H1 (cell line): ENCODE data around the gene P3H3. TPM values are rescaled to one million over a fixed set of nuclear protein-coding genes. Genes with fewer than 3 reads are reported as not detected.

Source experiments
- CTCF ChIA-PET: fragments of 300-600 bp; sonication (Branson Sonifier 250); formaldehyde crosslinking; loops from one replicate; lab custom pipeline; 2021; ENCODE audit not compliant: partially characterized antibody; lab: Charles Lee
- POLR2A ChIA-PET: fragments of 300-600 bp; sonication (Branson Sonifier 250); formaldehyde crosslinking; loops from one replicate; lab custom pipeline; 2021; ENCODE audit warnings: inconsistent platforms; ENCODE audit not compliant: partially characterized antibody; lab: Charles Lee
- DNase-seq, 2 experiments: peaks; one replicate each; pipeline versions ENCODE4 v3.0.0 to v3.0.0-alpha.2; 2010 to 2022; ENCODE audit warnings: low spot score in 2 of 2, low read depth in 1 of 2, mixed read lengths in 1 of 2
- FAIRE-seq: peaks from 2 replicates; lab custom pipeline; 2011; peaks lifted over from hg19 to GRCh38; lab: Jason Lieb, UNC
- H2AFZ ChIP-seq: 2 replicates; pipeline ENCODE4 v1.8.1; 2012; ENCODE audit warnings: low read length, inconsistent platforms
- H2AK5ac ChIP-seq: 2 replicates; pipeline ENCODE4 v1.6.1; 2013; ENCODE audit warnings: low read depth, low read length
- H2BK120ac ChIP-seq: replicated peaks from 2 replicates; pipeline ENCODE3; 2013; ENCODE audit warnings: low read depth, low read length, inconsistent platforms
- H2BK12ac ChIP-seq: 2 replicates; pipeline ENCODE4 v1.6.1; 2013; ENCODE audit warnings: low read depth, low read length
- H2BK15ac ChIP-seq: 2 replicates; pipeline ENCODE4 v1.6.1; 2013; ENCODE audit warnings: low read length
- H2BK20ac ChIP-seq: 2 replicates; pipeline ENCODE4 v1.6.1; 2013; ENCODE audit warnings: low read length
- H2BK5ac ChIP-seq: 2 replicates; pipeline ENCODE4 v1.6.1; 2013; ENCODE audit warnings: low read depth, low read length
- H3K14ac ChIP-seq: 2 replicates; pipeline ENCODE4 v1.6.1; 2013; ENCODE audit warnings: inconsistent platforms; ENCODE audit not compliant: insufficient read length
- H3K18ac ChIP-seq: 2 replicates; pipeline ENCODE4 v1.6.1; 2013; ENCODE audit warnings: low read length; ENCODE audit errors: extremely low read depth
- H3K23ac ChIP-seq: 2 replicates; pipeline ENCODE4 v1.6.1; 2013; ENCODE audit warnings: inconsistent platforms; ENCODE audit not compliant: insufficient read length
- H3K23me2 ChIP-seq: 2 replicates; pipeline ENCODE4 v1.6.1; 2013; ENCODE audit warnings: low read depth, low read length
- H3K27ac ChIP-seq: 2 replicates; pipeline ENCODE4 v1.6.1; 2011; ENCODE audit warnings: low read depth, low read length, inconsistent platforms
- H3K27me3 ChIP-seq, 4 experiments: replicated peaks in 1 of 4; 1 replicate in 1 of 4; 2 replicates in 3 of 4; pipeline versions ENCODE4 v1.6.1 to v1.8.1; 2011 to 2013; ENCODE audit warnings: low read length in 3 of 4, mild to moderate bottlenecking in 3 of 4, inconsistent platforms in 2 of 4, mixed read lengths in 2 of 4, moderate library complexity in 1 of 4; ENCODE audit not compliant: control insufficient read depth in 3 of 4, insufficient read depth in 3 of 4; ENCODE audit errors: extremely low read depth in 1 of 4
- H3K36me3 ChIP-seq, 4 experiments: 2 replicates each; pipeline versions ENCODE4 v1.6.1 to v1.8.1; 2011 to 2013; ENCODE audit warnings: mild to moderate bottlenecking in 4 of 4, low read length in 3 of 4, moderate library complexity in 2 of 4, control low read depth in 1 of 4, inconsistent platforms in 1 of 4; ENCODE audit not compliant: insufficient read depth in 4 of 4, control insufficient read depth in 2 of 4
- H3K4ac ChIP-seq: replicated peaks from 2 replicates; pipeline ENCODE3; 2013; ENCODE audit warnings: low read length, low read depth, mixed read lengths, inconsistent platforms; ENCODE audit not compliant: insufficient read length
- H3K4me1 ChIP-seq, 4 experiments: replicated peaks in 1 of 4; 1 replicate in 1 of 4; 2 replicates in 3 of 4; pipeline versions ENCODE4 v1.6.1 to v1.8.1; 2011 to 2013; ENCODE audit warnings: low read length in 3 of 4, inconsistent platforms in 2 of 4, mixed read lengths in 1 of 4; ENCODE audit not compliant: insufficient read depth in 4 of 4, control insufficient read depth in 3 of 4
- H3K4me2 ChIP-seq, 2 experiments: 2 replicates each; pipeline versions ENCODE4 v1.6.1 to v1.8.1; 2011 to 2013; ENCODE audit warnings: low read depth in 2 of 2, low read length in 2 of 2, control low read depth in 1 of 2, inconsistent platforms in 1 of 2, mild to moderate bottlenecking in 1 of 2; ENCODE audit not compliant: insufficient read depth in 1 of 2
- H3K4me3 ChIP-seq, 4 experiments: fragments of 200-600, 300-600 bp in 1 of 4; sonication (generic), shearing (Covaris generic), sonication (Bioruptor Twin) in 1 of 4; 2 replicates each; pipeline versions ENCODE4 v1.5.1 to v1.8.1; 2011 to 2016; ENCODE audit warnings: low read length in 4 of 4, low read depth in 3 of 4, control low read depth in 2 of 4, inconsistent platforms in 2 of 4, mild to moderate bottlenecking in 2 of 4, mixed read lengths in 1 of 4, moderate library complexity in 1 of 4; ENCODE audit not compliant: insufficient read depth in 2 of 4; ENCODE audit errors: extremely low read depth in 1 of 4
- H3K56ac ChIP-seq: replicated peaks from 2 replicates; pipeline ENCODE3; 2013; ENCODE audit warnings: low read depth, mild to moderate bottlenecking, mixed read lengths, low read length, inconsistent platforms; ENCODE audit not compliant: insufficient read length
- H3K79me1 ChIP-seq: 2 replicates; pipeline ENCODE4 v1.6.1; 2013; ENCODE audit warnings: low read depth, low read length, control low read depth
- H3K79me2 ChIP-seq, 2 experiments: 2 replicates each; pipeline versions ENCODE4 v1.6.1 to v1.8.1; 2012 to 2013; ENCODE audit warnings: low read length in 2 of 2, mild to moderate bottlenecking in 2 of 2, inconsistent platforms in 1 of 2; ENCODE audit not compliant: insufficient read depth in 2 of 2, control insufficient read depth in 1 of 2
- H3K9ac ChIP-seq, 4 experiments: replicated peaks in 1 of 4; 1 replicate in 1 of 4; 2 replicates in 3 of 4; pipeline versions ENCODE4 v1.6.1 to v1.8.1; 2011 to 2013; ENCODE audit warnings: low read depth in 3 of 4, low read length in 3 of 4, control low read depth in 2 of 4, mild to moderate bottlenecking in 2 of 4, moderate library complexity in 2 of 4, inconsistent platforms in 1 of 4; ENCODE audit errors: extremely low read depth in 1 of 4
- H3K9me3 ChIP-seq, 2 experiments: 2 replicates each; pipeline versions ENCODE4 v1.6.1 to v1.8.1; 2012 to 2013; ENCODE audit warnings: mild to moderate bottlenecking in 2 of 2, moderate library complexity in 2 of 2, control low read depth in 1 of 2, inconsistent platforms in 1 of 2, low read depth in 1 of 2, low read length in 1 of 2, mixed read lengths in 1 of 2; ENCODE audit not compliant: insufficient read depth in 2 of 2
- H4K20me1 ChIP-seq, 2 experiments: replicated peaks in 1 of 2; 2 replicates each; pipeline versions ENCODE3 to v1.8.1; 2011 to 2013; ENCODE audit warnings: inconsistent platforms in 2 of 2, low read length in 2 of 2, mild to moderate bottlenecking in 1 of 2; ENCODE audit not compliant: insufficient read depth in 2 of 2, control insufficient read depth in 1 of 2
- H4K5ac ChIP-seq: 2 replicates; pipeline ENCODE4 v1.6.1; 2013; ENCODE audit warnings: low read length, low read depth, mixed read lengths, inconsistent platforms; ENCODE audit not compliant: insufficient read length
- H4K8ac ChIP-seq: 2 replicates; pipeline ENCODE4 v1.8.0; 2013; ENCODE audit warnings: mild to moderate bottlenecking, moderate library complexity, low read length, inconsistent platforms; ENCODE audit not compliant: insufficient read depth; ENCODE audit errors: extremely low read depth
- H4K91ac ChIP-seq: replicated peaks from 2 replicates; pipeline ENCODE3; 2013; ENCODE audit warnings: low read length, mixed read lengths, inconsistent platforms; ENCODE audit not compliant: insufficient read length
- BACH1 ChIP-seq: IDR thresholded peaks from 2 replicates; pipeline ENCODE4 v1.6.1; 2012; ENCODE audit warnings: low read length, improper control_type of control experiment
- CBX8 ChIP-seq: fragments of 300-800, 300-1000 bp; sonication (generic); IDR thresholded peaks from 2 replicates; pipeline ENCODE4 v1.7.1; 2016; ENCODE audit warnings: low read depth, low read length, borderline replicate concordance
- CHD1 ChIP-seq: IDR thresholded peaks from 2 replicates; pipeline ENCODE4 v1.6.1; 2012; ENCODE audit warnings: low read depth, low read length, improper control_type of control experiment
- JUN ChIP-seq: IDR thresholded peaks from 2 replicates; pipeline ENCODE4 v1.6.1; 2011; ENCODE audit warnings: low read depth, mild to moderate bottlenecking, improper control_type of control experiment, low read length
- JUND ChIP-seq: IDR thresholded peaks from 2 replicates; pipeline ENCODE4 v1.6.1; 2011; ENCODE audit warnings: mild to moderate bottlenecking, improper control_type of control experiment, low read length
- KDM1A ChIP-seq: fragments of 200-600, 300-600 bp; sonication (generic); IDR thresholded peaks from 2 replicates; pipeline ENCODE4 v1.7.1; 2016; ENCODE audit warnings: mild to moderate bottlenecking, low read length, borderline replicate concordance
- POLR2A ChIP-seq, 2 experiments: IDR thresholded peaks; 1 replicate in 1 of 2; 2 replicates in 1 of 2; pipeline ENCODE4 v1.6.1; 2011; ENCODE audit warnings: low read depth in 2 of 2, low read length in 2 of 2, mild to moderate bottlenecking in 2 of 2; ENCODE audit errors: control extremely low read depth in 1 of 2
- SAP30 ChIP-seq: fragments of 300-600 bp; sonication (generic); IDR thresholded peaks from 2 replicates; pipeline ENCODE4 v1.7.1; 2012; ENCODE audit warnings: low read length, moderate library complexity, mild to moderate bottlenecking, inconsistent platforms; ENCODE audit not compliant: insufficient read depth, insufficient replicate concordance
- SIRT6 ChIP-seq: IDR thresholded peaks from one replicate; pipeline ENCODE4 v1.7.1; 2012; ENCODE audit warnings: low read length, inconsistent platforms
- SP1 ChIP-seq: IDR thresholded peaks from 2 replicates; pipeline ENCODE4 v1.6.1; 2011; ENCODE audit warnings: low read depth, low read length
- SP2 ChIP-seq: IDR thresholded peaks from 2 replicates; pipeline ENCODE4 v1.6.1; 2012; ENCODE audit warnings: mild to moderate bottlenecking, low read length, inconsistent platforms
- ZNF274 ChIP-seq: IDR thresholded peaks from 2 replicates; pipeline ENCODE4 v1.7.0; 2012; ENCODE audit warnings: low read length, borderline replicate concordance; ENCODE audit errors: extremely low read depth
- WGBS, 2 experiments: shearing (Covaris generic) in 1 of 2; methylation state at CpG; one replicate each; pipeline versions ENCODE4 v1.1.6 to v1.1.7; 2013 to 2015; ENCODE audit warnings: low lambda C conversion rate in 2 of 2, mixed read lengths in 2 of 2, inconsistent platforms in 1 of 2, low coverage in 1 of 2, missing lambda C conversion rate in 1 of 2; ENCODE audit not compliant: insufficient replicate concordance in 2 of 2, insufficient coverage in 1 of 2, insufficient read length in 1 of 2; ENCODE audit errors: extremely low coverage in 1 of 2, missing lambda C conversion rate in 1 of 2; 5-methylcytosine and 5-hydroxymethylcytosine counted together
- polyA plus RNA-seq, 7 experiments: library from polyadenylated mRNA; depleted of rRNA in 3 of 7; stranded (reverse) in 5 of 7; unstranded in 2 of 7; fragments of >200 nt in 5 of 7; fragments of 200-250 nt in 2 of 7; gene quantifications; 1 replicate in 5 of 7; 2 replicates in 1 of 7; 4 replicates in 1 of 7; pipeline versions ENCODE4 v1.2.1 to v1.2.3, GENCODE V29; 2011 to 2013; ENCODE audit warnings: missing spikeins in 2 of 7, mixed read lengths in 2 of 7
- total RNA-seq: library from RNA; stranded (reverse); fragmentation: NEBNext Ultra II Directional; extraction: Animal tissue kit (Norgen Biotek cat#: 25700); gene quantifications from 2 replicates; pipeline ENCODE4 v1.2.1, GENCODE V29; 2021
- TF ChIP-seq, protein P1 (sequence below): IDR thresholded peaks from 2 replicates; pipeline ENCODE4 v1.6.1; 2011; ENCODE audit warnings: low read depth, mild to moderate bottlenecking, low read length; ENCODE audit not compliant: insufficient read depth
- TF ChIP-seq, protein P2 (sequence below): IDR thresholded peaks from 2 replicates; pipeline ENCODE4 v1.6.1; 2012; ENCODE audit warnings: inconsistent platforms

The P3H3 gene
- total and polyA plus RNA-seq, 2 of the 8 experiments (the other 6 are each of a cell fraction or from before 2014, with no cell fraction given), result 22.9 to 43.5 TPM

DNA sequence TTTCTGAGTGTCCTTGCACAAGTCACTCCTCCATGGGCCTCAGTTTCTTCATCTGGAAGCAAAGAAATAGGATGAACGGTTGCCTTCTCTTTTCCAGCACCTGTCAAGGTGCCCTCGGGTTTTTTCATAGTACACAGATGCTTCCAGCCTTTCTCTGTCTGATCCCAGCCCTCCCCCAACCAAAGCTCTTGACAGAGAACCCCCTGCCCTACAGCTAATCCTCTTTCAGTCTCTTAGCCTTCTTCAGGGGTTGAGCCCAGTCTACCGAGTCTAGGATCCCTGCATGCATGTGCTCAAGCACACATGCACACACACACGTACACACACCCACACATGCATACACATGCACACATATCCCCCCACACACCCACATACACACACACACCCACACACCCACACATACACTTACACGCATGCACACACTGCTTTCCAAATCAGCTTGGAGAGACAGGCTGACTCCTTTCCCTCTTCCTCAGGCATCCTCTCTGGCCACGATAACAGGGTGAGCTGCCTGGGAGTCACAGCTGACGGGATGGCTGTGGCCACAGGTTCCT lies 18.2 kb downstream of the P3H3 start:
- Histone ChIP-seq H4K20me1 (peaks cover 0 to 5% of the 10 kb centered on the region in 2 experiments), H4K5ac (no peak overlapping the region), H2BK120ac (no peak overlapping the region), H3K4me1 (peaks cover 0 to 6% (median 0%) of the 10 kb centered on the region in 4 experiments; a peak in 1 of 7 replicates), H2BK5ac (no peak overlapping the region), H2BK20ac (no peak overlapping the region), H3K79me1 (peaks cover 2% of the 10 kb centered on the region), H2AK5ac (no peak overlapping the region), H2BK15ac (no peak overlapping the region), H2BK12ac (no peak overlapping the region), H3K27ac (no peak overlapping the region), H3K18ac (no peak overlapping the region), H2AFZ (no peak overlapping the region), H3K56ac (no peak overlapping the region), H3K4ac (no peak overlapping the region), H3K4me2 (no peak overlapping the region), H3K4me3 (no peak overlapping the region), H3K23me2 (peaks cover 10% of the 10 kb centered on the region), H4K8ac (no peak overlapping the region), H3K9ac (no peak overlapping the region; a peak in 1 of 7 replicates), H3K27me3 (no peaks in the 10 kb centered on the region), H3K79me2 (peaks cover 0 to 9% of the 10 kb centered on the region in 2 experiments; a peak in 2 of 4 replicates), H3K14ac (no peak overlapping the region), H3K23ac (no peak overlapping the region), H3K9me3 (no peaks in the 10 kb centered on the region), H4K91ac (no peak overlapping the region), H3K36me3 (peaks cover 15 to 57% (median 42%) of the 10 kb centered on the region in 4 experiments; a peak in 7 of 8 replicates)
- WGBS, 2 experiments, result 87% methylated on average over 7 of the region's 7 CpGs; no CpG with 5 or more reads in 1 of the 2 experiments
- CTCF ChIA-PET, result interaction anchor here (1.0 to 19.8 kb wide), 2 partner anchors 13 to 140 kb away, joined by 4 to 292 read pairs; partner anchors contain the start of genes GNB3 and P3H3
- FAIRE-seq (no peak), DNase-seq (no peak)
- POLR2A ChIA-PET, result interaction anchor here (1.1 to 25.7 kb wide), 3 partner anchors 15 to 94 kb away, joined by 3 to 588 read pairs (median 388); partner anchors contain the start of genes GNB3, GPR162, MLF2 and P3H3
- TF ChIP-seq JUN (no peak), SP2 (no peak), POLR2A (IDR thresholded peaks at IDR 0.05; ENCODE audit: control extremely low read depth in 1 of 2, low read depth in 2 of 2, low read length in 2 of 2) (no peak), BACH1 (no peak), KDM1A (no peak), SAP30 (no peak), SP1 (no peak), CHD1 (no peak), ZNF274 (no peak), JUND (no peak), CBX8 (no peak), SIRT6 (no peak)
- TF ChIP-seq, protein P1, sequence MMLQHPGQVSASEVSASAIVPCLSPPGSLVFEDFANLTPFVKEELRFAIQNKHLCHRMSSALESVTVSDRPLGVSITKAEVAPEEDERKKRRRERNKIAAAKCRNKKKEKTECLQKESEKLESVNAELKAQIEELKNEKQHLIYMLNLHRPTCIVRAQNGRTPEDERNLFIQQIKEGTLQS, result no peak
- TF ChIP-seq, protein P2, sequence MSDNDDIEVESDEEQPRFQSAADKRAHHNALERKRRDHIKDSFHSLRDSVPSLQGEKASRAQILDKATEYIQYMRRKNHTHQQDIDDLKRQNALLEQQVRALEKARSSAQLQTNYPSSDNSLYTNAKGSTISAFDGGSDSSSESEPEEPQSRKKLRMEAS, result no peak
